UCSD-AML1 (cell line): ENCODE measurements around the gene COMMD4.
A peak's percentile ranks its signal among the peaks of the same experiment; 100 is the strongest.
"Not testable (repeated sequence)": the region's sequence is repeated elsewhere in the genome, so short reads cannot be mapped to it uniquely, and the experiment has no call there.

ENCODE experiments used
- DNase-seq: peaks from one replicate; lab custom pipeline; 2025; ENCODE audit not compliant: unreplicated experiment; lab: John Stamatoyannopoulos, UW

The COMMD4 gene

DNA sequence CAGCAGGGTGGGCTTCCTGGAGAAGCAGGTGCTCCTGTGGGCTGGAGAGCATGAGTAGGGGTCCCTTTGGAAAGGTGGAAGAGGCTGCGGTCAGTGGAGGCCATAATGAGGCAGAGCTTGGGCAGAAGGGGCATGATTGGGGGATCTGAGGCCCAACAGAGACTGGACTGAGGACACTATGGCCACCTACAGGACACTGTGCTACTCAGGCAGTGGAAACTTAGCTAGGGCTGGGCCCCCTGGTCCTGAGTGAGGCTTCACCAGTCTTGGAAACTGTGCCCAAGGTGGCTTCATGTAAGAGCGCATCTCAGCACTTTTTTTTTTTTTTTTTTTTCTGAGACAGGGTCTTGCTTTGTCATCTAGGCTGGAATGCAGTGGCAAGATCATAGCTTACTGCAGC, 6.3 kb upstream of the COMMD4 start:
- no peak for DNase-seq

DNA sequence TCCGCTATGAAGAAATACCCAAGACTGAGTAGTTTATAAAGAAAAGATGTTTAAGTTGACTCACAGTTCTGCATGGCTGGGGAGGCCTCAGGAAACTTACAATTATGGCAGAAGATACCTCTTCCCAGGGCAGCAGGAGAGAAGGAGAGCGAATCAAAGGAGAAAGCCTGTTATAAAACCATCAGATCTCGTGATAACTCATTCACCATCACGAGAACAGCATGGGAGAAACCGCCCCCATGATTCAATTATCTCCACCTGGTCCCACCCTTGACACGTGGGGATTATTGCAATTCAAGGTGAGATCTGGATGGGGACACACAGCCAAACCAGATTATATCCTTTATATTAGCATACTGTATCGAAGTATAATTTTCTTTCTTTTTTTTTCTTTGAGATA, 3.8 kb upstream of the COMMD4 start:
- not testable (repeated sequence) for DNase-seq

DNA sequence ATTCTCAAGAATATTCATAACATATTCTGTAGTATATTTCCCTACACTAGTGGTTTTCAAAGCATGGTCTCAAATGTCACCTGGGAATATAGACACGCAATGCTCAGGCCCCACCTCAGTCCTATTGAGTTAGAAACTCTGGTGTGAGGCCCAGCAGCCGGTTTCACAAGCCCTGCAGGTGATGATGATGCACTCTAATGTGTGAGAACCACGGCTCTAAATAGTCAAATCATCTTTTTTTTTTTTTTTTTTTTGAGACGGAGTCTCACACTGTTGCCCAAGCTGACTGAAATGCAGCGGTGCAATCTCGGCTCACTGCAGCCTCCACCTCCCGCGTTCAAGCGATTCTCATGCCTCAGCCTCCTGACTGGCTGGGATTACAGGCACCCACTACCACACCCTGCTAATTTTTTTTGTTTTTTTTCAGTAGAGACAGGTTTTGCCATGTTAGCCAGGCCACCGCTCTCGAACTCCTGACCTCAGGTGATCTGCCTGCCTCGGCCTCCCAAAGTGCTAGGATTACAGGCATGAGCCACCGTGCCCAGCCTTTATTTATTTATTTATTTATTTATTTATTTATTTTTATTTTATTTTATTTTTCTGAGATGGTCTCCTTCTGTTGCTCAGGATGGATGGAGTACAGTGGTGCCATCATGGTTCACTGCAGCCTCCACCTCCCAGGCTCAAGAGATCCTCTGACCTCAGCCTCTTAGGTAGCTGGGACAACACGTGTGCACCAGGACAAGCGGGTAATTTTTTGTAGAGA, 2.0 kb upstream of the COMMD4 start:
- DNase-seq, result not testable (repeated sequence)

DNA sequence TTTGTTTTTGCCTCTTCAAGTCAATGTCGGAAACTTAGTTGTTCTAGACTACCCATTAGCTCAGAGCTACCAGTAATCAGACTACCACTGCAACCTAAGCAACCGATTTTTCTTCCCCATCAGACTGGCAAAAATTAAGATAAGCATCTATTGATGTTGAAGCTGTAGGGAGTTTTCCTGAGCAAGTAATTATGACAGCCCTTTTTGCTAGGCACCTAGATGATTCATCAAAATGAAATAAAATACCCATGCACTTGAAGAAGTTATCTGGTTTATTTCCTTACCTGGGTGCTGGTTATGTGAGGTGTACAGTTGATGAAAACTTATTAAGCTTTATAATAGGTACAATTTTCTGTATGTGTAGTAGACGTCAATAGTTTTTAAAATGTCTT, 554 bp upstream of the COMMD4 start:
- no peak for DNase-seq

DNA sequence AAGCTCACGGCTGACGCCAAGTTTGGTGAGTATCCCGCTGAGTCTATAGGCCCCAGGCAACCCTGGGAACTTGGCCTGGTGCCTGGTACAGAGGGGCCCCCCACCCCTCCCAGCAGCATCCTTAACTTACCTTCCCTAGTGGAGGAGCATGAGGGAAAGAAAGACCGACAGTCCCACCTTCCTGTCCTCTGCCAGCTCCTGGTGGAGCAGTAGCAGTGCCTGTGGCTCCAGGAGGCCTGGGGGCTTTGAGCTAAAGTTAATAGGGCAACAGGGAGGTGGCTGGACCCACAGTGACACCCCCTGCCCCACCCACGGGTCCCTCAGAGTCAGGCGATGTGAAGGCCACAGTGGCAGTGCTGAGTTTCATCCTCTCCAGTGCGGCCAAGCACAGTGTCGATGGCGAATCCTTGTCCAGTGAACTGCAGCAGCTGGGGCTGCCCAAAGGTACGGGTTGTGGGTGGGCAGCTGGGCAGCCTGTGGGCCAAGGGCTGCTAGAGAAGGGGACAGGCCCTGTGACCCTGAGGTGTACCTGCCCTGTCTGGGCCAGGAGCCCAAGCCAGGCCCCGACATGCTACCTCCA, 2.9 kb downstream of the COMMD4 start:
- DNase-seq, result no peak

DNA sequence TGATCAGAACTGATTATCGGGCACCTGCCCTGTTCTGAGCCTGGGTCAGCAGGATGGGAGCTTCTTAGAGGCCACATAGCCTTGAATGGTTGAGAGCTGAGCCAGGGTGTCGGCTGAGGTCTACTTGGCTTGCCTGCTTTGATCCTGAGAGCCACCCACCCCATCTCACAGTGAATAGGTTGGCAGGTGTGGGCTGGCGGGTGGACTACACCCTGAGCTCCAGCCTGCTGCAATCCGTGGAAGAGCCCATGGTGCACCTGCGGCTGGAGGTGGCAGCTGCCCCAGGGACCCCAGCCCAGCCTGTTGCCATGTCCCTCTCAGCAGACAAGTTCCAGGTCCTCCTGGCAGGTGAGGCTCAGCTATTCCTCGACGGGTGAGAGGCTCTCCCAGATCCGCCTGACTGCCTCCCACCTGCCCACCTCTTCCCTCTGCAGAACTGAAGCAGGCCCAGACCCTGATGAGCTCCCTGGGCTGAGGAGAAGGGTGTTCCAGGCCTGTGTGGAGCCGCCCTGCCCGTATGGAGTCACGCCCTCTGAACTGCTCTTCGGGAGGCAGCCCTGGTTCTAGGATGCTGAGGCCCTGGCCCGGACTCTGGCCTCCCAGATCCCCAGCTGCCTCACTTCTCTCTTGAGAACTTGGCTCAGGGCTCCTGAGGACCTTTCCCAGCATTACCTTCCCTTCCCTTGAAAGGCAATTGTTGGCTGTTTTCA, 3.8 kb downstream of the COMMD4 start:
- no peak for DNase-seq

DNA sequence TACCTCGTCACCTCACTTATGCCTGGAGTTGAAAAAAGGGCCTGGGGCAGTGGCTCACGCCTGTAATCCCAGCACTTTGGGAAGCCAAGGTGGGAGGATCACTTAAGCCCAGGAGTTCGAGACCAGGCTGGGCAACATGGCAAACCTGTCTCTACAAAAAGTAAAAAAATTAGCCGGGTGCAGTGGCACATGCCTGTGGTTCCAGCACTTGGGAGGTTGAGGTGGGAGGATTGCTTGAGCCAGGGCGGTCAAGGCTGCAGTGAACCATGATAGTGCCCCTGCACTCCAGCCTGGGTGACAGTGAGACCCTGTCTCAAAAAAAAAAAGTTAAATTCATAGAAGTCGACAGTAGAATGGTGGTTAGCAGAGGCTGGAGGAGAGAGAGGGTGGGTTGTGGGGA, 6.4 kb downstream of the COMMD4 start:
- DNase-seq, result no peak

DNA sequence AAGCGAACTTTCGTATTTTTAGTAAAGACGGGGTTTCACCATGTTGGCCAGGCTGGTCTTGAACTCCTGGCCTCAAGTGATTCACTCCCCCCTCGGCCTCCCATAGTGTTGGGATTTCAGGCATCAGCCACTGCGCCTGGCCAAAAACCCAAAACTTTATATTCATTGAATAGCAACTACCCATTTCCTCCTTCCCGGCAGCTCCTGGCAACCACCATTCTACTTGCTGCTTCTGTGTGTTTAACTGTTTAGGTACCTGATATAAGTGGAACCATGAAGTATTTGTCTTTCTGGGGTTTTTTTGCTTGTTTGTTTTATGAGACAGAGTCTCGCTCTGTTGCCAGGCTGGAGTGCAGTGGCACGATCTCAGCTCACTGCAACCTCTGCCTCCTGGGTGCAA, 8.1 kb downstream of the COMMD4 start:
- DNase-seq, result not testable (repeated sequence)

DNA sequence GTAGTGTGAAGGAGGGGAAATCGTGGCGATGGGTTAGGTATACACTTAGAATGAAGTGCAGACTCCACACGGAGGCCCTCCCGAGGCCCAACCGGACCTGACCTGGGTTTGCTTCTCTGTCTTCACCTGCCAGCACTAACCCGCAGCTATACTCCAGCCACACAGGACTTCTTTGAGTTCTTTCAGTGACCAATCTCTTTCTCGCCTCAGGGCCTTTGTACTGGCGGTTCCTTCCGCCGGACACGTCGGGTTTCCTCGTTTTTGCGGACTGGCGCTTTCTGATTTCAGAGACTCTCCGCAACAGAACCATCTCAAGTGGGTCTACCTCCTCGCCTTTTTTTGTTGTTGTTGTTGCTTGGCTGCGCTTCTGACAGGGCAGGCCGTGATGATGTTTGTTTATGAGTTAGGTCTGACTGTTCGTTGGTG, 10.9 kb downstream of the COMMD4 start, which contains the start of gene NEIL1:
NEIL1 (plus strand) TSS at position 244 of the 426 bp plus-strand sequence. CDS start 1,867 bp downstream, outside the sequence.
- no peak for DNase-seq

DNA sequence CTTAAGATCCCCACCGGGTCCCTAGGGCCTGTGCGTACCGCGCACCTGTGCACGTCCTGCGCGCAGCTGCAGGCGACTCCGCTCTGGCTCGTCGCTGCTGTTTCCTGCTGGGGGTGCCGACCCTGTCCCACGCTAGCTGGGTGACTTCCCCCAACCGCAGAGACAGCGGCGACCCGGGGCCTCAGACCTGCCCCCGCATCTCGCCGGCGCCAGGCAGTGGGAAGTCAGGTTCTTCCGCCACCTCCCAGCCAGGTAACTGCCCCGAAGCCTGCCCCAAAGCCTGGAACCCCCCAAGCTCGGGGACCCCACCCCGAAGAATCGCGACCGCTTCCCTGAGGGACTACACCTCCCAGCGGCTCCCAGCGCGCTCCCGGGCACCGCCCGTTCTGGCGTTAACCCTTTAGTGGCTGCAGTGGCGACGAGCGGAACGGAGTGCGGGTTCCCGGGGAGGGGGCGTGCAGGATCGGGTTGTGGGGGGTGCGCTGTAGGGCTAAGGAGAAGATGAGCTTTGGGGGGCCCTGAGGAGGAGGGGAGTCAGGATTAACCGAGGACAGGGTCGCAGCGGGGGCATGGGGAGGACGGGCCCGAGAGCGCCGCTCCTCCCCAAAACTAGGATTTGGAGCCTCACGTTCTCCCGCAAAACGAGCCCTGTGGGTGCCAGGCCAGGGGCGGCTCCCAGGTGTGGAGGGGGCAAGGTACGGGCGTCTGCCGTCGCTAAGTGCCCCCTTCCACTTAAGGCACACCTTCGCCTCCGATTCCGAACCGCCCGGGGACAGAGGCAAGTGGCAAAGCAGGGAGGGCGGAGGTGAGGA, 11.6 kb downstream of the COMMD4 start:
- DNase-seq, result no peak

DNA sequence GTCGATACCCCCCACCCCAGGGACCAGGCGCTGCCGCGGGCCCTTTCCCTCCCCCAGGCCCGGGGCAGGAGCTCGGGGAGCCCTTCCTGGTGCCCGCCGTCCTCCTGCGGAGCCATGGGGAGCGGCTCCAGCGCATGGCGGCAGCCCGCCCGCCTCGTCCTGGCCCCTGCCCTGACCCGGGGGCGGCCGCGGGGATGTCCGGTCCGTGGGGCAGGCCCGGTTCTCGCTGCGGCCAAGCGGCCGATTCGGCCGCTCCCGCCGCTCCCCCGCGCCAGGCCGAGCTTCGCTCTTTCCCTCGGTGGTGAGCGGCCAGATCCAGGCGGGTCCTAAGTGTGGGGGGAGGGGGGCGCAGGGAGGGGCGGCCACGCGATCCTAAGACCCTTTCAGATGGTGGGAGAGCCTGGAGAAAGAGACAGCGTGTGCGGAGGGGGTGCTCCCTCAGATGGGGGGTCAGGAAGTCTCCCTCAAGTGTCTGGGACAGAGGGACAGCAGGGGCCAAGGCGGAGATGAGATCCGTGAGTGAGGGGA, 12.2 kb downstream of the COMMD4 start:
- no peak for DNase-seq

DNA sequence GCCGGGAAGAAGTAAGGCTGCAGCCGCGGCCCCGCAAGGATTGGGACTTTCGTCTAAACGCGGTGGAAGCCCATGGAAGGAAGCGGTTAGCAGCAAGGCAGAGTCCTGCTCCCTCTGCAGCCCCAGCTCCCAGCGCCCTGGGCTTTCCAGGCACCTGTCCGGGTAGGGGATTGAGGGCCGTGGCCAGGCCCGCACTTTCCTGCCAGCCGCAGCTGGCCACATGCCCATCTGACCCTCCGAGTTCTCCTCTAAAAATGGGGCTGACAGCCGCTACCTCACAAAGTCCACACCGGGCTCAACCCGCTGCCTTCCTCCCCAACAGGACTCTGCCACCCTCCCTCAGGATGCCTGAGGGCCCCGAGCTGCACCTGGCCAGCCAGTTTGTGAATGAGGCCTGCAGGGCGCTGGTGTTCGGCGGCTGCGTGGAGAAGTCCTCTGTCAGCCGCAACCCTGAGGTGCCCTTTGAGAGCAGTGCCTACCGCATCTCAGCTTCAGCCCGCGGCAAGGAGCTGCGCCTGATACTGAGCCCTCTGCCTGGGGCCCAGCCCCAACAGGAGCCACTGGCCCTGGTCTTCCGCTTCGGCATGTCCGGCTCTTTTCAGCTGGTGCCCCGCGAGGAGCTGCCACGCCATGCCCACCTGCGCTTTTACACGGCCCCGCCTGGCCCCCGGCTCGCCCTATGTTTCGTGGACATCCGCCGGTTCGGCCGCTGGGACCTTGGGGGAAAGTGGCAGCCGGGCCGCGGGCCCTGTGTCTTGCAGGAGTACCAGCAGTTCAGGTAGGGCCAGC, 12.9 kb downstream of the COMMD4 start:
- no peak for DNase-seq

DNA sequence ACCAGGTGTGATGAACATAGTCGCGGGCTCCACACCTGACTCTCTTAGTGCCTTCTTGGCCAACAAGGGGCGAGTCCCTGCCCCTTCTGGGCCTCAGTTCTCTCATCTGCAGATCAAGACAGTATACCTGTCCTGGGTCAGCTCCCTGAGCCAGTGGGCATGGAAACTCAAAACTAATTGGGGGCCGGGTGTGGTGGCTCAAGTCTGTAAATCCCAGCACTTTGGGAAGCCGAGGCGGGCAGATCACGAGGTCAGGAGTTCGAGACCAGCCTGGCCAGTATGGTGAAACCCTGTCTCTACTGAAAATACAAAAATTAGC, 13.4 kb downstream of the COMMD4 start:
- DNase-seq, result not testable (repeated sequence)

DNA sequence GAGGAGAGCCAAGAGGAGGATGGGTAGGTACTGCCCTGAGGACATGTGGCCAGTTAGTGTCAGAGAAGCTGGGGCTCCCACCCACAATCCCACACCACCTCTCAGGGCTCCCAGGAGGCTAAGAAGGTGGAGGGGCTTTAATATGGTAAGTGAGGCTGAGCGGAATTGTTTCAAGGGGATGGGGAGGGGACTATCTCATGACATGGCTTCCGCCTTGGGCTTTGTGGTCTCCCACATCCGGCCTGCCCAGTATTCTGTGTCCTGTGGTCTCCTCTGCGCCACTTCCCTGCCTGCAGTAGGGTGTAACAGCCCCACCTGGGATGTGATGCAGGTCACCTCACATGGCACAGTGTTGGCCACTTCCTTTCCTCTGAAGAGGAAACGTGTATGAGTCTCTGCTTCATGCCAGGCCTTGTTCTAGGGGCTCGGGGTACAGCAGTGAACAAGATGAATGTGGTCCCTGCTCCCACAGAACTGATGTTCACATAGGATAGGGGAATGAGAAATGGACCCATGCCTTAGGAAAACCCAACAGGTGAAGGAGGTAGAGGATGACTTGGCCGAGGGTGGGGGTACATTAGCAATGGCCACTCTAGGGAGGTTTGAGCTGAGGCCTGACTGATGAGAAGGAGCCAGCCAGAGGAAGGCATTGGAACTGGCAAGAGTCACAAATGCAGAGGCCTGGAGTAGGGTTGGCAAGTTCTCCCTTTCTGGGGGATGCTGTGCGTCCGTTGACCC, 14.2 kb downstream of the COMMD4 start:
- peak; percentile 88 for DNase-seq

DNA sequence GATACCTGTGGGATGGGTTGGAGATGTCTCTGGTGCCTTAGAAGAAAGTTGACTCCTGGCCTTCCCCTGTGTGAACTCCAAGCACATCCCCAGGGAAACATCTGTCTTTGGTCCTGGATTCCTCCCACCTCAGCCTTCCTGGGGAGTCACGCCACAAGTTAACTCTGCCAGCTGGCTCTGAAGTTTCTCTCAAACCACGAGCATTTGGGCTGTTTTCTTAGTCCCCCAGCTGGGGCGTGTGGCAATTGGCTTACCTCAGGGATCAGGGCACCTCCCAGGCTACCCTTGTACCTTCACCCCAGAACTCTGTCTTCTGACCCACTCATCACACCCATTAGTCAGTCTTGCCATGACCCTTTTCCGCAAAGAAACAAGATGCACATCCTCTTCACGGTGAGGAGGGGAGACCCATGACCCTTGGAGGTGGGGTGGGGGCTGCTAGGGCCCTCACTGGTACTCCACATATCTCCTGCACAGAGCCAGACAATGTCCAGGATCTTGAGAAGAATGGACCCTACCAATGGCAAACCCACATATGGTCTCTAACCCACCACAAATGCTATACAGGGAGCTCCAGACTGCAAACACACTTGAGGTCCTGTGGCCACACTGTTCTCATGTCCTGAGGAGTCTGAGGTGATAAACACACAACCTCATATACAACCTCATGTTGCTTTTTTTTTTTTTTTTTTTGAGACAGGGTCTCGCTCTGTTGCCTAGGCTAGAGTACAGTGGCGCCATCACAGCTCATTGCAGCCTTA, 14.9 kb downstream of the COMMD4 start:
- no peak for DNase-seq

DNA sequence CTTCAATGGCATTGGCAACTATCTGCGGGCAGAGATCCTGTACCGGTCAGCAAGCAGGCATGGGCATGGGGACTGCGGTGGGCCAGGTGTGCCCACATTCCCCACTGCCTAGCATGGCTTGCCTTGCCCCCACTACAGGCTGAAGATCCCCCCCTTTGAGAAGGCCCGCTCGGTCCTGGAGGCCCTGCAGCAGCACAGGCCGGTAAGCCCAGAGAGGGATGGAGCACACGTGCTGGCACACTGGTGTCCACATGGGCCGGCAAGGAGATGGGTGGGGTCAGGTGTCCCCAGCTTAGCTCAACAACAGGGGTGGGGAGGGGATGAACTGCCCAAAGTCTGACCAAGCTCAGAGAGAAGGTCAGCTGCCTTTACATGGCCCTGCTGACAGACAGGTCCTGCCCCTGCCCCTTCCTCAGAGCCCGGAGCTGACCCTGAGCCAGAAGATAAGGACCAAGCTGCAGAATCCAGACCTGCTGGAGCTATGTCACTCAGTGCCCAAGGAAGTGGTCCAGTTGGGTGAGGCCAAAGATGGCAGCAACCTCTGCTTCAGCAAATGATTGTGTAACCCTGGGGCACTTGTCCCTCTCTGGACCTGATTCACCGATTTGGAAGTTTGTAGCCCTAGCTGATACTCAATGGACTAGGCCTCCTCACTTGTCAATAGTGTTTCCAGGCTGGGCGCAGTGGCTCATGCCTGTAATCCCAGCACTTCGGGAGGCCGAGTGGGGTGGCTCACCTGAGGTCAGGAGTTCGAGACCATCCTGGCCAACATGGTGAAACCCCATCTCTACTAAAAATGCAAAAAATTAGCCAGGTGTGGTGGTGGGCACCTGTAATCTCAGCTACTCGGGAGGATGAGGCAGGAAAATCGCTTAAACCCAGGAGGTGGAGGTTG, 16.6 kb downstream of the COMMD4 start:
- no peak for DNase-seq

DNA sequence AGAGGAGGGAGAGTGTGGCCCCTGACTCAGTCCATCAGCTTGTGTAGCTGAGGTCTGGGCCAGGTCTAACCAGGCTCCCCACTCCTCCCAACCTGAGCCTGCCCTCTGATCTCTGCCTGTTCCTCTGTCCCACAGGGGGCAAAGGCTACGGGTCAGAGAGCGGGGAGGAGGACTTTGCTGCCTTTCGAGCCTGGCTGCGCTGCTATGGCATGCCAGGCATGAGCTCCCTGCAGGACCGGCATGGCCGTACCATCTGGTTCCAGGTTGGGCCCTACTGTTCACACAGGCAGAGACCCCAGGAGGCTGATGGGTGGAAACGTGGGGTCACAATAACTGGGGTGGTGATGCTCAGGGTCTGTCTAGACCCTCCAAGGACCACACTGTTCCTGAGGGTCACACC, 17.7 kb downstream of the COMMD4 start:
- DNase-seq, result no peak

DNA sequence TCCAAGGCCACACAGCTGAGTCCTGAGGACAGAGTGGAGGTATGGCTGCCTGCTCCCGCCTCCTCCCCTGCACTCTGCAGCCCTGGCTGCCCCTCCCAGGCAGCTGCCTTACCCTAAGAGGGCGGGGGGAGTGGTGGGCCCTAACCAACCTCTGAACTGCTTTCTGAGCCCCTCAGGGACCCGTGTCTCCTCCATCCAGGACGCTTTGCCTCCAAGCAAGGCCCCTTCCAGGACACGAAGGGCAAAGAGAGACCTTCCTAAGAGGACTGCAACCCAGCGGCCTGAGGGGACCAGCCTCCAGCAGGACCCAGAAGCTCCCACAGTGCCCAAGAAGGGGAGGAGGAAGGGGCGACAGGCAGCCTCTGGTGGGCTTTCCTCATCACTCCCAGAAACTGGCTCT, 18.6 kb downstream of the COMMD4 start:
- no peak for DNase-seq
